Measurements from ENCODE around the gene MPZL3.
A peak's percentile ranks its signal among the peaks of the same experiment; 100 is the strongest.
"Not testable (repeated sequence)": the region's sequence is repeated elsewhere in the genome, so short reads cannot be mapped to it uniquely, and the experiment has no call there.

Gene MPZL3

DNA sequence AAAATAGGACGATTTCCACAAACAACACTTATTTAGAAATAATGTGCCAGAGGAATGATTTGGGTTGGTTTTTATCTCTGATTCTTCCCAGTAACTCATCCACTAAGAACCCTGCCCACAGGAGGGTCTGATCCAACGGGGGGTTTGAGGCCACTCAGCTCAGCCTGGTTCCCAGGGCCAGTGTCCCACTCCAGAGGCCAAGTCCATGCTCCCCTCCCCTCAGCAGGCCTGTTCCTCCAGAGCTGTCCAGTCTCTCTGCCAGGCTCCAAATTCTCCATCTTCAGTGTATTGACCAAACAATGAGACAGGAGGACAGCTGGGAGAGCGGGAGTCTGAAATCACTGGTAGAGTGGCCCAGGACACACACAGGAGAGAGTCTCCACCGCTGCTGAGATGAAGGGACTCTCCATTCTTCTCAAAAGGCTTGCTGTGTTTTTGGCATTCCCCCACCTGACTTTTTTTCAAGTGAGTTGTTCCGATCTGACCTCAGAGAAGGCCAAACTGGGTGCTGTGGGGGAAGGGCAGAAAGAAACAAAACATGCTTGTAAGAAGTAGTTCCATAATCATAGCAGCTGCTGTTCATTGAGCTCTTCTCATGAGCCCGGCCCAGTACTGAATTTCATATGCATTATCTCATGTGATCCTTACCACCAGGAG lies 58.1 kb downstream of the MPZL3 start:
- Histone ChIP-seq H3K4me3 (ENCODE audit: low read depth, low read length) (no peak overlapping the region), H3K9me3 (no peaks in the 10 kb centered on the region), H3K27me3 (peaks cover 6% of the 10 kb centered on the region; the same call in 1 of the 2 replicates), H3K4me1 (no peaks in the 10 kb centered on the region), H3K36me3 (no peaks in the 10 kb centered on the region)
- no peak for TF ChIP-seq CTCF (IDR thresholded peaks at IDR 0.05; ENCODE audit: low read depth, low read length)
- no peak for DNase-seq

- H3K4me3 ChIP-seq (ENCODE audit: low read depth, low read length); H3K36me3 ChIP-seq; H3K9me3 ChIP-seq; H3K4me1 ChIP-seq; DNase-seq; H3K27me3 ChIP-seq: not testable (repeated sequence)
These were observed 59.3 kb downstream of the MPZL3 start for GRCh38 chr11:118192817-118193216.

- H3K27me3 ChIP-seq; H3K9me3 ChIP-seq; H3K4me3 ChIP-seq (ENCODE audit: low read depth, low read length); DNase-seq; H3K4me1 ChIP-seq; H3K36me3 ChIP-seq: not testable (repeated sequence)
These were observed 61.1 kb downstream of the MPZL3 start for GRCh38 chr11:118190942-118191506.

DNA sequence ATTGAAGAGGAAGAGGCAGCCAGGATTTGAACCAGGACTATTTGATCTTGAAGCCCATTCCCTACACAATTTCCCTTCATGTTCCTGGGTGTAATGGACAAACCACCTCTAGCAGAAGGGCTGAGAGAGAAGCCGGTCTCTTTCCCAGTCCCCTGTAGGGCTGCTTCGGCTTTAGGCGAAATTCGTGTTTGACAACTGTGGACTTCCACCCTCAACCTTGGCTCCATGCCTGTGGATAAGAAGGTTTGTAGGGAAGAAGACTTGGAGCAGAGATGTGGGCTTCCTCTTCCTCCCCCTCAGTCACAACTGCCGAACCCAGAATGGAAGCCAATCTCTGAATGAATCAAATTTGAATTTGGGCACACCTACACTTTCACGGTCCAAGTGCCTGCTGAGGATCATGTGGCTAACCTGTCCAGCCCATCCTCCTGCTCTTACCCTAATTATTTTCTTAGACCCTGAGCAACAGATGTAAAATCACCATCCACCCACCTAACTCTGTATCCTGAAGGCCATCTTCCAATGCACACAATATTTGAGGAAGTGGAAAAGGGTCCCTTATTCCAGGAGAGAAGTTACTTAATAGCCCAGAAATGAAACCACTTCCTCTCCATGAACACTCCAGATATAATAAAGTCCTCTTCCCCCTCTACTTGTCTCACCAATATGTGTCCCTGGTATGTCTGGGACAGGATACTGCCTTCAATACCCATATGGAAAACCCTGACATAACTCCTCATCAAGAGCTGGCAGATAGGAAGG lies 65.6 kb downstream of the MPZL3 start:
- Histone ChIP-seq H3K9me3 (no peaks in the 10 kb centered on the region), H3K4me1 (no peaks in the 10 kb centered on the region), H3K36me3 (no peaks in the 10 kb centered on the region), H3K27me3 (peaks cover 24% of the 10 kb centered on the region), H3K4me3 (ENCODE audit: low read depth, low read length) (no peak overlapping the region)
- DNase-seq, result no peak
- no peak for TF ChIP-seq CTCF (IDR thresholded peaks at IDR 0.05; ENCODE audit: low read depth, low read length)

DNA sequence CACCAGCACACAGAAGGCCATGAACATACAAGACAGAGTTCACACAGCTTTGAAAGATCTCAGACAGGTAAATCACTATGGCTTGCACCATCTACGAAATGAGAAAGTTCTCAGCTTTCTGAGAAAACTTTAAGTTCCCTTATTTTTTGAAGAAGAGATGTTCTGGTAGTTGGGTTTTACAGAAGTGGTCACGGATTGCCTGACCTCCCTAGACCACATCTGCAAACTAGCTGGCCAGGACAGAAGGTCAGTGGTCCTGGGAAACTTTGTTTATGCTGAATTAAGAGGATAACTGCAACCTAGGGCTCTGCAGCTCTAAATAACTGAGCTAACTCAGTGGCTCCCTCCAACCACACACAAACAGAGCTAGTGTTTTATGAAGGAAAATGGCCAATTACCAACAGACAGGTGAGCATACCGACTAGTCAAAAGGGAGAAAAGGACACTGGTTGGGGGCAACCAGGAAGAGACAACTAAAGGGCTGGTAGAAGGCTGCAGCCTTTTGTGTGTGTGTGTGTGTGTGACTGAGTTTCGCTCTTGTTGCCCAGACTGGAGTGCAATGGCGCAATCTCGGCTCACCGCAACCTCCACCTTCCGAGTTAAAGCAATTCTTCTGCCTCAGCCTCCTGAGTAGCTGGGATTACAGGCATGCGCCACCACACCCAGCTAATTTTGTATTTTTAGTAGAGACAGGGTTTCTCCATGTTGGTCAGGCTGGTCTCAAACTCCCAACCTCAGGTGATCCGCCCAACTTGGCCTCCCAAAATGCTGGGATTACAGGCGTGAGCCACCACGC lies 67.2 kb downstream of the MPZL3 start:
- peaks cover 18% of the 10 kb centered on the region for H3K27me3 ChIP-seq
- H3K4me1 ChIP-seq, result peaks cover 4% of the 10 kb centered on the region; the same call in 1 of the 2 replicates
- DNase-seq, result no peak
- H3K36me3 ChIP-seq, result no peaks in the 10 kb centered on the region
- no peak overlapping the region for H3K4me3 ChIP-seq (ENCODE audit: low read depth, low read length)
- H3K9me3 ChIP-seq, result no peaks in the 10 kb centered on the region
- no peak for TF ChIP-seq CTCF (IDR thresholded peaks at IDR 0.05; ENCODE audit: low read depth, low read length)

GRCh38 chr11:118183691-118184090 lies 68.5 kb downstream of the MPZL3 start:
- H3K27me3 ChIP-seq, result peaks cover 17% of the 10 kb centered on the region
- not testable (repeated sequence) for H3K9me3 ChIP-seq; H3K4me3 ChIP-seq (ENCODE audit: low read depth, low read length); H3K36me3 ChIP-seq; H3K4me1 ChIP-seq; DNase-seq

DNA sequence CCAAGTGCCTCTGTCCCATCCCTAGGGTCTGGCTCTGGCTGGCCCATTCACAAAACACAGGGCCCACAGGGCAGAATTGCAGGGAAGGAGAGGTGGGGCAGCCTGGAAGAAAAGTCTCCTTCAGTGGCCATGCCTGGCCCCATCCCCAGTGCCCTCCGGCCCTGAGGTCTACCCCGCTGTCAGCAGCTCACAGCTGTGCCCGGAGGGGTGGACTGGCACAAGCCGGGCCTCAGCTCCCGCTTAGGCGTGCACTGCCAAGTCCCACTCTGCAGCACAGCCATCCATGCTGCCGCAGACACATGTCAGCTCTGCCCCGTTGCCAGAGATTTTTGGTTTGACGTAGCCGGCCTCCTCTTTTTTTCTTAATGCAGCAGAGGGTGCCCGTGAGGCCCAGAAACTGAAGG lies 71.9 kb downstream of the MPZL3 start:
- Histone ChIP-seq H3K9me3 (no peaks in the 10 kb centered on the region), H3K4me1 (peaks cover 4% of the 10 kb centered on the region; the same call in 1 of the 2 replicates), H3K4me3 (ENCODE audit: low read depth, low read length) (peak overlapping the region; percentile 6; the same call in 1 of the 2 replicates), H3K27me3 (peaks cover 7% of the 10 kb centered on the region), H3K36me3 (no peaks in the 10 kb centered on the region)
- TF ChIP-seq CTCF (IDR thresholded peaks at IDR 0.05; ENCODE audit: low read depth, low read length), result no peak
- DNase-seq, result peak; percentile 75
